ENCODE measurements around the gene EDDM13. TPM values are rescaled to one million over a fixed set of nuclear protein-coding genes. Genes with fewer than 3 reads are reported as not detected.

The EDDM13 gene
- total RNA-seq, 1 donor from 2014 or later = 0.29 TPM

- intact Hi-C loops (cut with micrococcal nuclease) = no loop called here
- no peaks in the 10 kb centered on the region for H3K27me3 Mint-ChIP-seq (ENCODE audit: insufficient read depth)
- no peak overlapping the region for H3K4me3 Mint-ChIP-seq
- H3K27ac Mint-ChIP-seq = no peak overlapping the region
- no peaks in the 10 kb centered on the region for H3K4me1 Mint-ChIP-seq (ENCODE audit: low read depth)
- no peak for DNase-seq (ENCODE audit: low spot score)
- peaks cover 17% of the 10 kb centered on the region for H3K9me3 Mint-ChIP-seq
- H3K36me3 Mint-ChIP-seq (ENCODE audit: low read depth) = no peaks in the 10 kb centered on the region
These were observed 74.7 kb downstream of the EDDM13 start for GRCh38 chr19:56347163-56347778.

GRCh38 chr19:56348289-56348877 lies 75.8 kb downstream of the EDDM13 start:
- no peaks in the 10 kb centered on the region for H3K36me3 Mint-ChIP-seq (ENCODE audit: low read depth)
- H3K27me3 Mint-ChIP-seq (ENCODE audit: insufficient read depth) = no peaks in the 10 kb centered on the region
- no peak overlapping the region for H3K4me3 Mint-ChIP-seq
- no peak for DNase-seq (ENCODE audit: low spot score)
- no peak overlapping the region for H3K27ac Mint-ChIP-seq
- intact Hi-C loops (cut with micrococcal nuclease) = no loop called here
- H3K4me1 Mint-ChIP-seq (ENCODE audit: low read depth) = no peaks in the 10 kb centered on the region
- H3K9me3 Mint-ChIP-seq = peaks cover 6% of the 10 kb centered on the region

GRCh38 chr19:56350416-56351045 lies 78.0 kb downstream of the EDDM13 start:
- Mint-ChIP-seq H3K9me3 (no peaks in the 10 kb centered on the region), H3K36me3 (ENCODE audit: low read depth) (no peaks in the 10 kb centered on the region), H3K4me3 (no peak overlapping the region), H3K4me1 (ENCODE audit: low read depth) (no peaks in the 10 kb centered on the region), H3K27me3 (ENCODE audit: insufficient read depth) (no peaks in the 10 kb centered on the region), H3K27ac (no peak overlapping the region)
- intact Hi-C loops (cut with micrococcal nuclease) = loop anchor here (1.0 kb wide), 3 partner anchors 35 to 284 kb away; no protein-coding TSS in a partner anchor
- peak; percentile 16 for DNase-seq (ENCODE audit: low spot score)

GRCh38 chr19:56351208-56351607 lies 78.7 kb downstream of the EDDM13 start:
- H3K27me3 Mint-ChIP-seq (ENCODE audit: insufficient read depth) = no peaks in the 10 kb centered on the region

GRCh38 chr19:56355517-56355916 lies 83.0 kb downstream of the EDDM13 start:
- Mint-ChIP-seq H3K27me3 (ENCODE audit: insufficient read depth) (no peaks in the 10 kb centered on the region), H3K4me1 (ENCODE audit: low read depth) (no peaks in the 10 kb centered on the region), H3K9me3 (peaks cover 25% of the 10 kb centered on the region), H3K27ac (no peak overlapping the region), H3K36me3 (ENCODE audit: low read depth) (no peaks in the 10 kb centered on the region), H3K4me3 (no peak overlapping the region)
- no peak for DNase-seq (ENCODE audit: low spot score)
- intact Hi-C loops (cut with micrococcal nuclease) = no loop called here

More at GRCh38 chr19:56351208-56351607, 78.7 kb downstream of the EDDM13 start:
- no peaks in the 10 kb centered on the region for H3K36me3 Mint-ChIP-seq (ENCODE audit: low read depth)
- H3K27ac Mint-ChIP-seq = no peak overlapping the region
- no peak for DNase-seq (ENCODE audit: low spot score)
- H3K4me1 Mint-ChIP-seq (ENCODE audit: low read depth) = no peaks in the 10 kb centered on the region
- H3K9me3 Mint-ChIP-seq = no peaks in the 10 kb centered on the region
- no peak overlapping the region for H3K4me3 Mint-ChIP-seq
- intact Hi-C loops (cut with micrococcal nuclease) = no loop called here

GRCh38 chr19:56356944-56357343 lies 84.4 kb downstream of the EDDM13 start:
- H3K4me3 Mint-ChIP-seq = no peak overlapping the region
- H3K27me3 Mint-ChIP-seq (ENCODE audit: insufficient read depth) = no peaks in the 10 kb centered on the region
- peaks cover 34% of the 10 kb centered on the region for H3K9me3 Mint-ChIP-seq
- no peak overlapping the region for H3K27ac Mint-ChIP-seq
- intact Hi-C loops (cut with micrococcal nuclease) = no loop called here
- H3K36me3 Mint-ChIP-seq (ENCODE audit: low read depth) = no peaks in the 10 kb centered on the region
- no peak for DNase-seq (ENCODE audit: low spot score)
- no peaks in the 10 kb centered on the region for H3K4me1 Mint-ChIP-seq (ENCODE audit: low read depth)

Other genes with a start within 250 kb of the EDDM13 start
- gene ZNF787, start 151.5 kb upstream of the EDDM13 start, total RNA-seq = 41.8 and 42.6 TPM in 2 replicates
- gene ZNF444, start 131.5 kb upstream of the EDDM13 start, total RNA-seq = 33.8 and 36.5 TPM in 2 replicates
- gene GALP, start 96.7 kb upstream of the EDDM13 start, total RNA-seq = not detected in 2 replicates
- gene ZSCAN5B, start 75.0 kb upstream of the EDDM13 start, total RNA-seq = not detected in 2 replicates
- not detected in 2 replicates for gene ZSCAN5C, start 70.5 kb upstream of the EDDM13 start, total RNA-seq
- 7.3 and 7.5 TPM in 2 replicates for gene ZSCAN5A, start 42.1 kb downstream of the EDDM13 start, total RNA-seq
- 1.2 and 1.3 TPM in 2 replicates for gene ZNF582, start 120.8 kb downstream of the EDDM13 start, total RNA-seq
- 1.4 and 2.1 TPM in 2 replicates for gene ZNF583, start 131.6 kb downstream of the EDDM13 start, total RNA-seq
- gene ZNF667, start 204.6 kb downstream of the EDDM13 start, total RNA-seq = 0.05 and 0.07 TPM in 2 replicates
- 0.05 and 0.16 TPM in 2 replicates for gene ZNF471, start 235.1 kb downstream of the EDDM13 start, total RNA-seq